GM19468 (cell line): ENCODE results near the gene ADRA1B.

Source experiments
- ATAC-seq: cut with Tn5 transposase; IDR thresholded peaks from one replicate; pipeline ENCODE4 v1.9.1; 2021; ENCODE audit warnings: mild to moderate bottlenecking, moderate library complexity, moderate number of reproducible peaks; ENCODE audit not compliant: unreplicated experiment; ENCODE audit errors: extremely low read depth

ADRA1B gene

GRCh38 chr5:159916841-159917761 lies 819 bp downstream of the ADRA1B start:
- ATAC-seq = no peak

DNA sequence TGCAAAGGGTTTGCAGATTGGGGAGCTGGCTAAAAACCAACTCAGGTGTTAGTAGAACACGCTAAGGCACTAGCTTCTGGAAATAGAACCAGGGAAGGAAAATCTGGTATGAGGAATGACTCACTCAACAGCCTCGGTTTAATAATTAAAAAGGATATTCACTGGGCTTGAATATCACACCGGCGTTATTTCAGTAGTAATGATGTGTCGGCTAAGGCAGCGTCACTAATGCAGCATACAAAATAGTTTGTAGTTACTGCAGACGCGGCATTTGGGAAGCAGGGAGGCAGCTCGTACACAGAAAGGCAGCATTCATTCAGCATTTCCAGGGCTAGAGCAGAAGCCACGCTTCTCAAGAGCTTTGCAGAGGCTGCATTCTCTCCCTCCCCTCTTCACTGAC lies 1.7 kb downstream of the ADRA1B start:
- no peak for ATAC-seq

DNA sequence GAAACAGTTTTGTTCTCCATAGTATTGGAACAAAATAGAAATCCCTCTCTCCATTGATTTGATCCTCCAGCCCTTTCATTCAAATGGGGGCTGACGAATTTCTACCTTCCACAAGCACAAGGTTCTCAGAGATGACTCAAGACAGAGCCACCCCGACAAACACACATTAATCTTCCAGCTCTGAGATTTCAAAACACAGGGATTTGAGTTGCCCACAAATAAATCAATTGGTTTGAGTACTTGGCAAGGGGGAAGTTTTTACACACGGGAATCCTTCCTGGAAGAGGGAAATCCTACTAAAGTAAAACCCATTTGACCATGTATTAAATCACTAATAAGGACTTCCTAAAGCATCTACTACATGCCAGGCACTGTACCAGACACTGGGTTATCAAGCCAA lies 5.4 kb downstream of the ADRA1B start:
- no peak for ATAC-seq

- no peak for ATAC-seq
Measured at GRCh38 chr5:159923008-159923407, 6.7 kb downstream of the ADRA1B start.

GRCh38 chr5:159928122-159928909 lies 12.0 kb downstream of the ADRA1B start:
- no peak for ATAC-seq

- ATAC-seq = no peak
Measured at GRCh38 chr5:159929176-159929575, 12.9 kb downstream of the ADRA1B start.

DNA sequence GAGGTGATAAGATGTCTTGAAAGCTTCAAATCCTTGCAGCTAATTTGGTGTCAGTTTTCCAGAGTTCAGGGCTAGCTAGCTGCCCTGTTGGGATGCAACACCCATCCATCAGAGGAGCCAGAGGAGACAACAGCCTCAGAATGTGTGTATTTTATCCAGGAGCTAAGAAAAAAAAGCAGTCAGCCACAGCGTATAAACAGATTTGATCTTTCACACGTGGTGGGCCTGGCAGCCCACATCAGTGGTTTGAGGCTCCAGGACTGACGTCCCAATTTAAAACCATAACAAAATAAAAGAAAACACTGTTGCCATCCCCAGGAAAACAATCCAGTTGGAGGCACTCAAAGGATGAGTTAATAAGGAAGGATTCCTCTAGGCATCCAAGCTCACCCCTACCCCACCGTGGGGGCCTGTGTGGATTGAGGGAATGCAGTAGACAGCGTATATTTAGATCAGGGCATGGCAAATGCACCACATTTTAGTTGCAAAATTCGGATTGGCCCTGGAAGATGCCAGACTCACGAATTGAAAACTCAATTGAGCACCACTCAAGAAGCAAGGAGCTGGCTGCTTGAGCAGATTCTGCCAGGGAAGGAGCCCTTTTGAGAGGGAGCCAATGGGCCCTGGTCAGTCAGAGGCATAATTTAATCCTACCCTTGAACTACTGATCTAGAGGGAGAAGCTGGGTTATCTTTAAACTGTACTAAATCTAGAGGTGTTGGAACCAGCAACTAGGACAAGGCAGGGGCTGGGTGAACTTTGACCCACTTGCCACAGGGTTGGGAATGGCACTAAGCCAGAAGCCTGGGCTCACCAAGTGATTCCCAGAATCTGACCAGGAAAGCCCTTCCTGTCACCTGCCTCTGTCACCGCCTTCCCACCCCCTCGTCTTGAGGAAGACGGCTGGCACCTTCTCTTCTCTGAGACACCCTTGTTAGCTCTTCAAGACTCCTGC lies 17.5 kb downstream of the ADRA1B start:
- ATAC-seq = no peak

DNA sequence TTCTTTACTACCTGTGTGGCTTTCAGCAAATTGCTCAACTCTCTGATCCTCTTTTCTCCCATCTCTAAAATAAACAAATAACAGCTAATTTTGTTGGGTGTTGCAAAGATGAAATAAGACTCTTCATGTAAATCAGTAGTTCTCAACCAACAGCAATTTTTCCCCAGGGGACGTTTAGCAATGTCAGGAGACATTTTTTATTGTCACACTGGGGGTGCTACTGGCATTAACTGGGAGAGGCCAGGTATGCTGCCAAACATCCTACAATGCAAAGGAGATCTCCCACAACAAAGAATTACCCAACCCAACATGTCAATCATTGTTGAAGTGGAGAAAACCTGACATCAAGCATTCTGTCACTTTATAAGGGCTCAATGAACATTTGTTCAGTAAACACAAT lies 19.7 kb downstream of the ADRA1B start:
- no peak for ATAC-seq

DNA sequence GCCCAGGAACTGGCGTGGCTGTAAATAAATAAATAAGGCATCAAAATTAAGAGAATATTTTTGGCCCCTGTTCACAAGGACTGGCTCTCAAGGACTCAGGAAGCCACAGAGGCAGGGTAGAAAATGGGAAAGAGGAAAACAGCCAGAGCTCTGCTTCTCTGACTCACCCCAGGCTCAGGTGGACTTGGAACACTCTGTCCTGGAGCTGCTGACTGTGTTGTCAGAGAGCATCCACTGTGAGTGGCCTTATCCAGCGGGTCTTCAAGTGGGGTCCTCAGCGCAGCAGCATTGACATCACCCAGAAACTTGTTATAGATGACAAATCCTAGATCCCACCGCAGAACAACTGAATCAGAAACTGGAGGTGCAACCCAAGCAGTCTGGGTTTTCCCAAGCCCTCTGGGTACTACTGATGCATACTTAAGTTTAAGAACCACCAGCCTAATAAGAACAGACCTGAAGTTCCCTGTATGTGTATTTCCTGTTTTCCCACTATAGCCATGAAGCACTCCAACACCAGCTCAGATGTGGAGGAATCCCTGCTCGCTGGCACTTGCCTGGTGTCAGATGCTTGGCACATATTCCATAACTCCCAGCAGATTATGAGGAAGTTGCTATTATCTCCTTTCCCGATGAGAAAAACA lies 20.5 kb downstream of the ADRA1B start:
- ATAC-seq = no peak

- no peak for ATAC-seq
Measured at GRCh38 chr5:159937580-159937979, 21.3 kb downstream of the ADRA1B start.

- no peak for ATAC-seq
Measured at GRCh38 chr5:159943326-159943725, 27.0 kb downstream of the ADRA1B start.

GRCh38 chr5:159944056-159944600 lies 27.8 kb downstream of the ADRA1B start:
- ATAC-seq = no peak

GRCh38 chr5:159945359-159945758 lies 29.1 kb downstream of the ADRA1B start:
- ATAC-seq = no peak

DNA sequence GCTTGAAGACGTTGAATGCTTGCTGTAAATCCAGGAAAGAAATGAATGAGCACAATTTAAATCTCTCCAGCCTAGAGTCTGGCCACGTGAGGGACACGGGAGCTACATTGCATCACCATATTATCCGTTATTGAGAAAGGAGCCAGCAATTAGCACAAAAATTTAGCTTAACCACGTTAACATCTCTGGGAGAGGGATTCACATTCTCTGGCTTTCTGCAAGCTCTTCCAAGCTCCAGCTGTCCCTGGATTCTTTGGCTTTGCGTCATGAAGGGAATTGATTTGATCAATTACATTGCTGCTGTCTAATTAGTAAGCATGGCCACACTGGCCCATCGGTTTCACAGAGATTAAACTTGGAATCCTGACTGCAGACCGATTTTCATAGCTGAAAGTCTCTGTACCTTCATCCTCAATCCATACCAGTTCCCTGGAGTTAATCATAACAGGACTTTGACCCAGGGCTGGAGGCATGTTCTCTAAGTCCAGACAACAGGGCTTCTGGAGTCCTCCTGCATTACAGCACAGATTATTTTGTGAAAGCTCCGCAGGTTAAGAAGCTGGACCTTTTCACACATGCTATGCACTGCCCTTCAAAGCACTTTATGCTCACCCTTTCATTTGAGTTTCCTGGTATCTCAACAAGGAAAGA lies 31.6 kb downstream of the ADRA1B start:
- no peak for ATAC-seq

- ATAC-seq = no peak
Measured at GRCh38 chr5:159951387-159951786, 35.1 kb downstream of the ADRA1B start.

GRCh38 chr5:159951834-159952233 lies 35.6 kb downstream of the ADRA1B start:
- no peak for ATAC-seq

DNA sequence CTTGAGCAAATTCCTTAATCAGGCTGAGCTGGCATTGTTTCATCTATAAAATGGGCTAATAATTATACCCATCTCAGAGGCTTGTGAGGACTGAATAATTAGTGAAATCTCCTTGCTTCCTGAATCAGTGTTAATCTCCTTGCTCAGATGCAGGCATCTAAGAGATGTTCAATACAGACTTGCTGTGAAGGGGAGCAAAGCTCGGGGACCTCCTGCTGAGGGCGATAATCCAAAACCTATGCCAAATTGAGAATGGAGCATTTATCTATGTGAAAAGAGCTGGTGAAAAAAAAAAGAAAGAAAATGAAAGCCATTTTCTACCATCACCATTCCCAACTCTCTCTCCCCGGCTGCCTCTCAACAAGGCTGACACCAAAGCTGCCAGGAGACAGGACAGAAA lies 37.3 kb downstream of the ADRA1B start:
- ATAC-seq = no peak

GRCh38 chr5:159955056-159955624 lies 38.9 kb downstream of the ADRA1B start:
- ATAC-seq = no peak

GRCh38 chr5:159956074-159956473 lies 39.8 kb downstream of the ADRA1B start:
- ATAC-seq = no peak
